ENCODE data around the gene RESP18. TPM values are rescaled to one million over a fixed set of nuclear protein-coding genes. Genes with fewer than 3 reads are reported as not detected.

The RESP18 gene
- total RNA-seq, 1 donor from 2014 or later: not detected

DNA sequence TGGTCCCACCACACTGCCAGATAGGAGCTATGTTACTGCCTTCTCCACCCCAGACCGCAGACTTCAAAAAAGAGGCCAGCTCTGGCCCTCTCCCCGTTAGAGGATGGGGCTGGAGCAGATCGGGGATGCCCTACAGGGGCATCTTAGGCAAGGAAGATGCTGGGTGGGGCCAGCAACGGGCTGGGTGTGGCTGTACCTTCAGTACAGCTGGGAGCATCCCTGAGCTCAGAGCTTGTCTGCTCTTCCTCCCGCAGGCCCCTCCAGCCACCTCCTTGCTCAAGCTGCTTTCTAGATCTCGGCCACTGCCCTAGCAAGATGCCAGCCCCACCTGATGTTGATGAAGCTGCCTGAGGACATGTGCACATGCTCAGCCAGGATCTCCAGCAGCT lies 33.2 kb downstream of the RESP18 start:
- Histone ChIP-seq H3K4me3 (no peak overlapping the region), H3K4me1 (peaks cover 21% of the 10 kb centered on the region), H2AFZ (replicated peaks) (no peak overlapping the region), H3K9ac (no peak overlapping the region), H4K20me1 (ENCODE audit: low read depth) (no peaks in the 10 kb centered on the region), H3K27ac (no peak overlapping the region), H3K79me2 (ENCODE audit: low read depth) (no peaks in the 10 kb centered on the region), H3K4me2 (peak overlapping the region; percentile 50), H3K36me3 (no peaks in the 10 kb centered on the region), H3K9me3 (ENCODE audit: low read depth) (no peaks in the 10 kb centered on the region), H3K27me3 (peaks cover 55% of the 10 kb centered on the region), H3F3A (ENCODE audit: low read depth) (peaks cover 6% of the 10 kb centered on the region)
- no peak for TF ChIP-seq EZH2 (IDR thresholded peaks at IDR 0.05)
- TF ChIP-seq, protein P1, sequence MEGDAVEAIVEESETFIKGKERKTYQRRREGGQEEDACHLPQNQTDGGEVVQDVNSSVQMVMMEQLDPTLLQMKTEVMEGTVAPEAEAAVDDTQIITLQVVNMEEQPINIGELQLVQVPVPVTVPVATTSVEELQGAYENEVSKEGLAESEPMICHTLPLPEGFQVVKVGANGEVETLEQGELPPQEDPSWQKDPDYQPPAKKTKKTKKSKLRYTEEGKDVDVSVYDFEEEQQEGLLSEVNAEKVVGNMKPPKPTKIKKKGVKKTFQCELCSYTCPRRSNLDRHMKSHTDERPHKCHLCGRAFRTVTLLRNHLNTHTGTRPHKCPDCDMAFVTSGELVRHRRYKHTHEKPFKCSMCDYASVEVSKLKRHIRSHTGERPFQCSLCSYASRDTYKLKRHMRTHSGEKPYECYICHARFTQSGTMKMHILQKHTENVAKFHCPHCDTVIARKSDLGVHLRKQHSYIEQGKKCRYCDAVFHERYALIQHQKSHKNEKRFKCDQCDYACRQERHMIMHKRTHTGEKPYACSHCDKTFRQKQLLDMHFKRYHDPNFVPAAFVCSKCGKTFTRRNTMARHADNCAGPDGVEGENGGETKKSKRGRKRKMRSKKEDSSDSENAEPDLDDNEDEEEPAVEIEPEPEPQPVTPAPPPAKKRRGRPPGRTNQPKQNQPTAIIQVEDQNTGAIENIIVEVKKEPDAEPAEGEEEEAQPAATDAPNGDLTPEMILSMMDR (IDR thresholded peaks at IDR 0.05): no peak
- no peak for TF ChIP-seq EZH2phosphoT487 (IDR thresholded peaks at IDR 0.05)
- Mint-ChIP-seq H3K4me1 (peaks cover 26% of the 10 kb centered on the region), H3K9me3 (no peaks in the 10 kb centered on the region), H3K27me3 (ENCODE audit: insufficient read depth, low read depth) (peaks cover 11% of the 10 kb centered on the region), H3K4me3 (peak overlapping the region; percentile 64), H3K27ac (no peak overlapping the region), H3K36me3 (no peaks in the 10 kb centered on the region)
- DNase-seq (ENCODE audit: low spot score): no peak

DNA sequence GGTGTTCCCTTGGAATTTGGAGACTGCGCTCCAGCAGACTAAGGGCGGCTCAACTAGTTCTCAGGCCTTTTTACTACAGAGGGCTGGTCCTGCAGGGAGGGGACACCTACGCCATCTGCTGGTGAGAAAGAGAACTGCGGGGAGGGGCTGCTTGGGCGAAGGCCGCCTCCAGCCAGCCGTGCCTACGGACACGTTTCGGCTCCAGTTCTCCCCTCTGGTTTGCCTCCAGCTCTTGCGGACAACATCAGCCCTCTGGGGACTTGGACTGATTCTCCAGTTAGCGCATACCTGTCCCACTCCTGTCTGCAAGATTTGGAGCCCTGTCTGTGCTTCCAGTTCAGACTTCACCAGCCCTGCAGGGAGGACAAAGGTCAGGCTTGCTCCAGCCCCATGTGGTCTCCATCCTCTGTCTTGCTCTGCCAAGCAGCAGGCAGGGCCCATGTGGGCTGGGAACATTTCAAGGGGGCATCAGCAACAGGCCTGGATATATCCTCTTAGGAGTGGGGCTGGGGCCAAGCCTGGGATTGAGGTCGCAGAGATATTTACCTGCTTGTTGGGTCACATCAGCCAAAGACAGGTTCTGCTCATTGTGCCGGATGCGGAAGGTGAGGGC lies 33.7 kb downstream of the RESP18 start:
- Histone ChIP-seq H4K20me1 (ENCODE audit: low read depth) (no peaks in the 10 kb centered on the region), H2AFZ (replicated peaks) (peak overlapping the region; percentile 83), H3K4me2 (peak overlapping the region; percentile 50), H3K4me1 (peaks cover 25% of the 10 kb centered on the region), H3K36me3 (no peaks in the 10 kb centered on the region), H3K9me3 (ENCODE audit: low read depth) (no peaks in the 10 kb centered on the region), H3K27ac (no peak overlapping the region), H3K4me3 (no peak overlapping the region), H3K27me3 (peaks cover 54% of the 10 kb centered on the region), H3F3A (ENCODE audit: low read depth) (peaks cover 6% of the 10 kb centered on the region), H3K79me2 (ENCODE audit: low read depth) (no peaks in the 10 kb centered on the region), H3K9ac (no peak overlapping the region)
- Mint-ChIP-seq H3K27ac (no peak overlapping the region), H3K27me3 (ENCODE audit: insufficient read depth, low read depth) (peaks cover 11% of the 10 kb centered on the region), H3K9me3 (no peaks in the 10 kb centered on the region), H3K36me3 (no peaks in the 10 kb centered on the region), H3K4me1 (peaks cover 31% of the 10 kb centered on the region), H3K4me3 (peak overlapping the region; percentile 64)
- TF ChIP-seq EZH2phosphoT487 (IDR thresholded peaks at IDR 0.05): no peak
- peak; percentile 53 for TF ChIP-seq EZH2 (IDR thresholded peaks at IDR 0.05)
- TF ChIP-seq, protein P1 (IDR thresholded peaks at IDR 0.05): peak; percentile 94
- peak; percentile 81 for DNase-seq (ENCODE audit: low spot score)

DNA sequence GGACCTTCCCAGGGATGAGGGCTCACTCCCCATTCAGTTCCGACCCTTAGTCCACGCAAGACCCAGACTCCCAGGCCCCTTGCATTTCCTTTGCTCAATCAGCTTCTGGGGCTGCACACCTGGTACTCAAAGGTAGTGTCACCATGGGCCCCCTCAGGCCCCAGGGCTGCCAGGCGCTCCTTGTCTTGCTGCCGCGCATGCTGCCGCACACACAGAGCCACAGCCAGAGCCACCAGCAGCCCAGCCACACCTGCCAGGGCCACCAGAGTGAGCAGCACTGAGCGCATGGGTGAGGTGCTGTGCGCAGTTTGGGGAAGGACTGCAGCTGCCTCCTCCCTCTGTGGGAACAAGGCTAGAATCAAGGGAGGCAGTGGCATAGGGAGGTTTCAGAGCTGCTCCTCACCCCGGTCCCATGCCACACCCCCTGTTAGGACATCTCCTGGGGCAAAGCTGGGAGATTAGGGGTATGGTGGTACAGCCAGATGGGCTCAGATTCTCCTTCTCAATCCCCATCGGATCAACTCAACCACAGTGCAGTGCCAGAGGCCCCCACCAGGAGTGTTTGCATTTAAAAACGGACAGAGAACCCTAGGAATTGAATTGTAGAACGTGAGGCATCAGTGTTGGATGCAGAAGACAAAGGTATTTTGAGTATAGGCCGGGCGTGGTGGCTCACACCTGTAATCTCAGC lies 34.6 kb downstream of the RESP18 start:
- Histone ChIP-seq H3K27me3 (peaks cover 51% of the 10 kb centered on the region), H3K27ac (no peak overlapping the region), H3K9me3 (ENCODE audit: low read depth) (no peaks in the 10 kb centered on the region), H3K79me2 (ENCODE audit: low read depth) (no peaks in the 10 kb centered on the region), H3K36me3 (no peaks in the 10 kb centered on the region), H4K20me1 (ENCODE audit: low read depth) (no peaks in the 10 kb centered on the region), H3K4me1 (peaks cover 25% of the 10 kb centered on the region), H2AFZ (replicated peaks) (no peak overlapping the region), H3K9ac (no peak overlapping the region), H3F3A (ENCODE audit: low read depth) (peaks cover 6% of the 10 kb centered on the region), H3K4me3 (no peak overlapping the region), H3K4me2 (no peak overlapping the region)
- Mint-ChIP-seq H3K36me3 (no peaks in the 10 kb centered on the region), H3K9me3 (no peaks in the 10 kb centered on the region), H3K27ac (peak overlapping the region; percentile 85), H3K4me1 (peaks cover 37% of the 10 kb centered on the region), H3K4me3 (peak overlapping the region; percentile 15), H3K27me3 (ENCODE audit: insufficient read depth, low read depth) (peaks cover 9% of the 10 kb centered on the region)
- TF ChIP-seq, protein P1 (IDR thresholded peaks at IDR 0.05): no peak
- TF ChIP-seq EZH2phosphoT487 (IDR thresholded peaks at IDR 0.05) (no peak), EZH2 (IDR thresholded peaks at IDR 0.05) (no peak)
- peak; percentile 16 for DNase-seq (ENCODE audit: low spot score)

All from neural progenitor cell (in vitro differentiated cells).